GM10248 (cell line): ENCODE data around the gene YDJC.

Experiments
- CTCF ChIA-PET: fragments of 300-600 bp; sonication (Branson Sonifier 250); formaldehyde crosslinking; extraction: SDS; loops from one replicate; lab custom pipeline; 2021; ENCODE audit warnings: antibody characterized with exemption; lab: Yijun Ruan, JAX
- POLR2A ChIA-PET: fragments of 350-650 bp; sonication (Branson Sonifier 250); formaldehyde crosslinking; extraction: SDS; loops from one replicate; lab custom pipeline; 2020; ENCODE audit warnings: antibody characterized with exemption; lab: Yijun Ruan, JAX
- DNase-seq: peaks from one replicate; pipeline ENCODE4 v3.0.0; 2012; ENCODE audit errors: extremely low spot score
- CTCF ChIP-seq: IDR thresholded peaks from 2 replicates; pipeline ENCODE4 v1.5.1; 2012; ENCODE audit warnings: mild to moderate bottlenecking, low read depth; ENCODE audit errors: extremely low read depth, missing control alignments, control extremely low read depth

YDJC gene

GRCh38 chr22:21643533-21644357 lies 13.9 kb upstream of the YDJC start:
- DNase-seq, result no peak
- CTCF ChIA-PET, result interaction anchor here (0.6 to 9.3 kb wide), 16 partner anchors 9 to 542 kb away, joined by 3 to 274 read pairs (median 4); partner anchors contain the start of genes CCDC116, PPM1F, UBE2L3 and YDJC
- POLR2A ChIA-PET, result no interaction called here
- peak; percentile 39 for TF ChIP-seq CTCF

GRCh38 chr22:21642584-21643448 lies 13.0 kb upstream of the YDJC start:
- POLR2A ChIA-PET, result no interaction called here
- peak; percentile 67 for DNase-seq
- TF ChIP-seq CTCF, result peak; percentile 72
- CTCF ChIA-PET, result interaction anchor here (0.6 to 9.3 kb wide), 23 partner anchors 10 to 541 kb away, joined by 3 to 274 read pairs (median 4); partner anchors contain the start of genes CCDC116, PPIL2, PPM1F and UBE2L3

- DNase-seq, result peak; percentile 98
- ChIA-PET CTCF (interaction anchor here (0.9 to 9.3 kb wide), 19 partner anchors 11 to 540 kb away, joined by 3 to 274 read pairs (median 5); partner anchors contain the start of genes CCDC116, PPIL2, UBE2L3 and YDJC), POLR2A (interaction anchor here (1.2 kb wide), 1 partner anchor 13 kb away, joined by 6 read pairs; no protein-coding TSS in a partner anchor)
- peak; percentile 28 for TF ChIP-seq CTCF
Measured at GRCh38 chr22:21641789-21642583, 12.2 kb upstream of the YDJC start, which contains the start of gene SDF2L1. SDF2L1 (plus strand) TSS chr22:21642302; CDS start chr22:21642337, 35 bp downstream.

DNA sequence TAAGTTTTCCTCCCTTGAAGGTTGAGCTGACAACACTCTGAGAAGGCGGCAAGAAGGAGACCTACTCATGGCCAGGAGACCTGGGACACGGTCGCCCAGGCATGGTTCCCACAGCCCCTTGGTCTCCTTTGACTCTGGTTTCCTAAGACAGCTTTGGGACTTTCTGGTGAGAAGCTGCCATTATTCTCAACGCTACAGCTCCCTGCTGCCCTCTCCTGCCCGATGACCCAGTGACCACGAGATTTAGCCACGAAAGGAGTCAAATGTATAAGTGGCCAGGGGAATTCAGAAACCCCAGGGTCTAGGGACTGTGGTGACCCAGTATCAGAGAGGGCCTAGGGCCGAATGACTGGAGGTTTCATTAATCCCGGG lies 11.6 kb upstream of the YDJC start:
- ChIA-PET POLR2A (interaction anchor here (1.2 kb wide), 1 partner anchor 12 kb away, joined by 6 read pairs; no protein-coding TSS in a partner anchor), CTCF (interaction anchor here (0.9 to 9.3 kb wide), 13 partner anchors 11 to 77 kb away, joined by 3 to 274 read pairs (median 6); partner anchors contain the start of genes CCDC116 and YDJC)
- TF ChIP-seq CTCF, result peak; percentile 41
- DNase-seq, result no peak

DNA sequence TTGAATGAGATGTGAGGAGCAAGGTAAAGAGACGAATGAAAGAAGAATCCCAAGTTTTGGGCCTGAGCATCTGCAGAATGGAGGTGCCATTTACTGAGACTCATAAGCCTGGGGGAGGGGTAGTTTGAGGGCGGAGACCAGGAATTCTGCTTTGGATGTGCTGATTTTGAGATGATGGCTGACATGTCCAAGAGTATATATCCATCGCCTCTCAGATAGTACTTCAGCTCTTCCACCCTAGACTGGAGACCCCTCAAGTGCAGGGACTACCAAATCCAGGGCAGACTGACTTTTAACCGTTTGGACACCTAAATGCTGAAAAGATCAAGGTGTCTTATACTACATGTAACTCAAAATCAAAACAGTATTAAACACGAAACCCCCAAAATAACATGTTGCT lies 11.0 kb upstream of the YDJC start:
- ChIA-PET POLR2A (interaction anchor here (1.2 kb wide), 1 partner anchor 12 kb away, joined by 6 read pairs; no protein-coding TSS in a partner anchor), CTCF (interaction anchor here (1.1 to 9.3 kb wide), 9 partner anchors 10 to 76 kb away, joined by 3 to 274 read pairs (median 5); partner anchors contain the start of genes CCDC116 and YDJC)
- no peak for TF ChIP-seq CTCF
- no peak for DNase-seq
